H1 (cell line): ENCODE data around the gene CDH2. TPM values are rescaled to one million over a fixed set of nuclear protein-coding genes. Genes with fewer than 3 reads are reported as not detected.

Experiments used
- CTCF ChIA-PET: fragments of 300-600 bp; sonication (Branson Sonifier 250); formaldehyde crosslinking; loops from one replicate; lab custom pipeline; 2021; ENCODE audit not compliant: partially characterized antibody; lab: Charles Lee
- POLR2A ChIA-PET: fragments of 300-600 bp; sonication (Branson Sonifier 250); formaldehyde crosslinking; loops from one replicate; lab custom pipeline; 2021; ENCODE audit warnings: inconsistent platforms; ENCODE audit not compliant: partially characterized antibody; lab: Charles Lee
- DNase-seq, 2 experiments: peaks; one replicate each; pipeline versions ENCODE4 v3.0.0 to v3.0.0-alpha.2; 2010 to 2022; ENCODE audit warnings: low spot score in 2 of 2, low read depth in 1 of 2, mixed read lengths in 1 of 2
- FAIRE-seq: peaks from 2 replicates; lab custom pipeline; 2011; peaks lifted over from hg19 to GRCh38; lab: Jason Lieb, UNC
- H2AFZ ChIP-seq: 2 replicates; pipeline ENCODE4 v1.8.1; 2012; ENCODE audit warnings: low read length, inconsistent platforms
- H2AK5ac ChIP-seq: 2 replicates; pipeline ENCODE4 v1.6.1; 2013; ENCODE audit warnings: low read depth, low read length
- H2BK120ac ChIP-seq: replicated peaks from 2 replicates; pipeline ENCODE3; 2013; ENCODE audit warnings: low read depth, low read length, inconsistent platforms
- H2BK12ac ChIP-seq: 2 replicates; pipeline ENCODE4 v1.6.1; 2013; ENCODE audit warnings: low read depth, low read length
- H2BK15ac ChIP-seq: 2 replicates; pipeline ENCODE4 v1.6.1; 2013; ENCODE audit warnings: low read length
- H2BK20ac ChIP-seq: 2 replicates; pipeline ENCODE4 v1.6.1; 2013; ENCODE audit warnings: low read length
- H2BK5ac ChIP-seq: 2 replicates; pipeline ENCODE4 v1.6.1; 2013; ENCODE audit warnings: low read depth, low read length
- H3K14ac ChIP-seq: 2 replicates; pipeline ENCODE4 v1.6.1; 2013; ENCODE audit warnings: inconsistent platforms; ENCODE audit not compliant: insufficient read length
- H3K18ac ChIP-seq: 2 replicates; pipeline ENCODE4 v1.6.1; 2013; ENCODE audit warnings: low read length; ENCODE audit errors: extremely low read depth
- H3K23ac ChIP-seq: 2 replicates; pipeline ENCODE4 v1.6.1; 2013; ENCODE audit warnings: inconsistent platforms; ENCODE audit not compliant: insufficient read length
- H3K23me2 ChIP-seq: 2 replicates; pipeline ENCODE4 v1.6.1; 2013; ENCODE audit warnings: low read depth, low read length
- H3K27ac ChIP-seq: 2 replicates; pipeline ENCODE4 v1.6.1; 2011; ENCODE audit warnings: low read depth, low read length, inconsistent platforms
- H3K27me3 ChIP-seq, 4 experiments: replicated peaks in 1 of 4; 1 replicate in 1 of 4; 2 replicates in 3 of 4; pipeline versions ENCODE4 v1.6.1 to v1.8.1; 2011 to 2013; ENCODE audit warnings: low read length in 3 of 4, mild to moderate bottlenecking in 3 of 4, inconsistent platforms in 2 of 4, mixed read lengths in 2 of 4, moderate library complexity in 1 of 4; ENCODE audit not compliant: control insufficient read depth in 3 of 4, insufficient read depth in 3 of 4; ENCODE audit errors: extremely low read depth in 1 of 4
- H3K36me3 ChIP-seq, 4 experiments: 2 replicates each; pipeline versions ENCODE4 v1.6.1 to v1.8.1; 2011 to 2013; ENCODE audit warnings: mild to moderate bottlenecking in 4 of 4, low read length in 3 of 4, moderate library complexity in 2 of 4, control low read depth in 1 of 4, inconsistent platforms in 1 of 4; ENCODE audit not compliant: insufficient read depth in 4 of 4, control insufficient read depth in 2 of 4
- H3K4ac ChIP-seq: replicated peaks from 2 replicates; pipeline ENCODE3; 2013; ENCODE audit warnings: low read length, low read depth, mixed read lengths, inconsistent platforms; ENCODE audit not compliant: insufficient read length
- H3K4me1 ChIP-seq, 4 experiments: replicated peaks in 1 of 4; 1 replicate in 1 of 4; 2 replicates in 3 of 4; pipeline versions ENCODE4 v1.6.1 to v1.8.1; 2011 to 2013; ENCODE audit warnings: low read length in 3 of 4, inconsistent platforms in 2 of 4, mixed read lengths in 1 of 4; ENCODE audit not compliant: insufficient read depth in 4 of 4, control insufficient read depth in 3 of 4
- H3K4me2 ChIP-seq, 2 experiments: 2 replicates each; pipeline versions ENCODE4 v1.6.1 to v1.8.1; 2011 to 2013; ENCODE audit warnings: low read depth in 2 of 2, low read length in 2 of 2, control low read depth in 1 of 2, inconsistent platforms in 1 of 2, mild to moderate bottlenecking in 1 of 2; ENCODE audit not compliant: insufficient read depth in 1 of 2
- H3K4me3 ChIP-seq, 4 experiments: fragments of 200-600, 300-600 bp in 1 of 4; sonication (generic), shearing (Covaris generic), sonication (Bioruptor Twin) in 1 of 4; 2 replicates each; pipeline versions ENCODE4 v1.5.1 to v1.8.1; 2011 to 2016; ENCODE audit warnings: low read length in 4 of 4, low read depth in 3 of 4, control low read depth in 2 of 4, inconsistent platforms in 2 of 4, mild to moderate bottlenecking in 2 of 4, mixed read lengths in 1 of 4, moderate library complexity in 1 of 4; ENCODE audit not compliant: insufficient read depth in 2 of 4; ENCODE audit errors: extremely low read depth in 1 of 4
- H3K56ac ChIP-seq: replicated peaks from 2 replicates; pipeline ENCODE3; 2013; ENCODE audit warnings: low read depth, mild to moderate bottlenecking, mixed read lengths, low read length, inconsistent platforms; ENCODE audit not compliant: insufficient read length
- H3K79me1 ChIP-seq: 2 replicates; pipeline ENCODE4 v1.6.1; 2013; ENCODE audit warnings: low read depth, low read length, control low read depth
- H3K79me2 ChIP-seq, 2 experiments: 2 replicates each; pipeline versions ENCODE4 v1.6.1 to v1.8.1; 2012 to 2013; ENCODE audit warnings: low read length in 2 of 2, mild to moderate bottlenecking in 2 of 2, inconsistent platforms in 1 of 2; ENCODE audit not compliant: insufficient read depth in 2 of 2, control insufficient read depth in 1 of 2
- H3K9ac ChIP-seq, 4 experiments: replicated peaks in 1 of 4; 1 replicate in 1 of 4; 2 replicates in 3 of 4; pipeline versions ENCODE4 v1.6.1 to v1.8.1; 2011 to 2013; ENCODE audit warnings: low read depth in 3 of 4, low read length in 3 of 4, control low read depth in 2 of 4, mild to moderate bottlenecking in 2 of 4, moderate library complexity in 2 of 4, inconsistent platforms in 1 of 4; ENCODE audit errors: extremely low read depth in 1 of 4
- H3K9me3 ChIP-seq, 2 experiments: 2 replicates each; pipeline versions ENCODE4 v1.6.1 to v1.8.1; 2012 to 2013; ENCODE audit warnings: mild to moderate bottlenecking in 2 of 2, moderate library complexity in 2 of 2, control low read depth in 1 of 2, inconsistent platforms in 1 of 2, low read depth in 1 of 2, low read length in 1 of 2, mixed read lengths in 1 of 2; ENCODE audit not compliant: insufficient read depth in 2 of 2
- H4K20me1 ChIP-seq, 2 experiments: replicated peaks in 1 of 2; 2 replicates each; pipeline versions ENCODE3 to v1.8.1; 2011 to 2013; ENCODE audit warnings: inconsistent platforms in 2 of 2, low read length in 2 of 2, mild to moderate bottlenecking in 1 of 2; ENCODE audit not compliant: insufficient read depth in 2 of 2, control insufficient read depth in 1 of 2
- H4K5ac ChIP-seq: 2 replicates; pipeline ENCODE4 v1.6.1; 2013; ENCODE audit warnings: low read length, low read depth, mixed read lengths, inconsistent platforms; ENCODE audit not compliant: insufficient read length
- H4K8ac ChIP-seq: 2 replicates; pipeline ENCODE4 v1.8.0; 2013; ENCODE audit warnings: mild to moderate bottlenecking, moderate library complexity, low read length, inconsistent platforms; ENCODE audit not compliant: insufficient read depth; ENCODE audit errors: extremely low read depth
- H4K91ac ChIP-seq: replicated peaks from 2 replicates; pipeline ENCODE3; 2013; ENCODE audit warnings: low read length, mixed read lengths, inconsistent platforms; ENCODE audit not compliant: insufficient read length
- ATF2 ChIP-seq: IDR thresholded peaks from 2 replicates; pipeline ENCODE4 v1.6.1; 2012; ENCODE audit warnings: low read length, inconsistent platforms
- CREB1 ChIP-seq: IDR thresholded peaks from 2 replicates; pipeline ENCODE4 v1.6.1; 2012; ENCODE audit warnings: inconsistent platforms
- CTCF ChIP-seq, 3 experiments: IDR thresholded peaks; 1 replicate in 2 of 3; 2 replicates in 1 of 3; pipeline versions ENCODE4 v1.5.1 to v1.6.1; 2011; ENCODE audit warnings: low read length in 3 of 3, mild to moderate bottlenecking in 3 of 3, inconsistent platforms in 2 of 3, low read depth in 1 of 3, moderate library complexity in 1 of 3; ENCODE audit not compliant: insufficient read depth in 1 of 3; ENCODE audit errors: control extremely low read depth in 1 of 3
- FOSL1 ChIP-seq: IDR thresholded peaks from 2 replicates; pipeline ENCODE4 v1.6.1; 2011; ENCODE audit warnings: mild to moderate bottlenecking, low read depth, low read length, moderate library complexity; ENCODE audit not compliant: insufficient read depth
- GTF2F1 ChIP-seq: IDR thresholded peaks from 2 replicates; pipeline ENCODE4 v1.6.1; 2012; ENCODE audit warnings: low read depth, low read length, improper control_type of control experiment, borderline replicate concordance
- PHF8 ChIP-seq: fragments of 200-600 bp; sonication (generic); conservative IDR thresholded peaks from 2 replicates; pipeline ENCODE4 v1.7.1; 2012; ENCODE audit warnings: low read depth, mild to moderate bottlenecking, inconsistent platforms, low read length, moderate library complexity
- SIX5 ChIP-seq: IDR thresholded peaks from 2 replicates; pipeline ENCODE4 v1.6.1; 2011; ENCODE audit warnings: mild to moderate bottlenecking, low read depth, low read length
- SP2 ChIP-seq: IDR thresholded peaks from 2 replicates; pipeline ENCODE4 v1.6.1; 2012; ENCODE audit warnings: mild to moderate bottlenecking, low read length, inconsistent platforms
- WGBS, 2 experiments: shearing (Covaris generic) in 1 of 2; methylation state at CpG; one replicate each; pipeline versions ENCODE4 v1.1.6 to v1.1.7; 2013 to 2015; ENCODE audit warnings: low lambda C conversion rate in 2 of 2, mixed read lengths in 2 of 2, inconsistent platforms in 1 of 2, low coverage in 1 of 2, missing lambda C conversion rate in 1 of 2; ENCODE audit not compliant: insufficient replicate concordance in 2 of 2, insufficient coverage in 1 of 2, insufficient read length in 1 of 2; ENCODE audit errors: extremely low coverage in 1 of 2, missing lambda C conversion rate in 1 of 2; 5-methylcytosine and 5-hydroxymethylcytosine counted together
- polyA plus RNA-seq, 7 experiments: library from polyadenylated mRNA; depleted of rRNA in 3 of 7; stranded (reverse) in 5 of 7; unstranded in 2 of 7; fragments of >200 nt in 5 of 7; fragments of 200-250 nt in 2 of 7; gene quantifications; 1 replicate in 5 of 7; 2 replicates in 1 of 7; 4 replicates in 1 of 7; pipeline versions ENCODE4 v1.2.1 to v1.2.3, GENCODE V29; 2011 to 2013; ENCODE audit warnings: missing spikeins in 2 of 7, mixed read lengths in 2 of 7
- total RNA-seq: library from RNA; stranded (reverse); fragmentation: NEBNext Ultra II Directional; extraction: Animal tissue kit (Norgen Biotek cat#: 25700); gene quantifications from 2 replicates; pipeline ENCODE4 v1.2.1, GENCODE V29; 2021

CDH2 gene
- total and polyA plus RNA-seq, 2 of the 8 experiments (the other 6 are each of a cell fraction or from before 2014, with no cell fraction given) = 15.0 to 56.5 TPM

GRCh38 chr18:28095631-28096030 lies 81.3 kb downstream of the CDH2 start:
- Histone ChIP-seq H3K14ac (no peak overlapping the region), H3K4me3 (no peak overlapping the region), H3K79me2 (no peaks in the 10 kb centered on the region), H2BK20ac (no peak overlapping the region), H3K9me3 (no peaks in the 10 kb centered on the region; a peak in 1 of 4 replicates), H3K4me1 (no peaks in the 10 kb centered on the region), H3K18ac (no peak overlapping the region), H3K23ac (no peak overlapping the region), H3K79me1 (no peaks in the 10 kb centered on the region), H3K9ac (no peak overlapping the region), H3K27me3 (peaks cover 0 to 1% (median under 1%) of the 10 kb centered on the region in 4 experiments; a peak in 5 of 7 replicates), H3K4me2 (no peak overlapping the region), H2BK5ac (no peak overlapping the region), H2BK15ac (no peak overlapping the region), H2BK120ac (no peak overlapping the region), H2AFZ (no peak overlapping the region), H4K91ac (no peak overlapping the region), H4K20me1 (no peaks in the 10 kb centered on the region), H3K4ac (no peak overlapping the region), H3K56ac (no peak overlapping the region), H3K23me2 (no peaks in the 10 kb centered on the region), H4K5ac (no peak overlapping the region), H2AK5ac (no peak overlapping the region), H3K36me3 (no peaks in the 10 kb centered on the region), H3K27ac (no peak overlapping the region), H4K8ac (no peak overlapping the region), H2BK12ac (no peak overlapping the region)
- ChIA-PET CTCF (no interaction called here), POLR2A (no interaction called here)
- DNase-seq = no peak
- no peak for FAIRE-seq
- WGBS, 2 experiments = 89% methylated on average over 4 of the region's 4 CpGs; no CpG with 5 or more reads in 1 of the 2 experiments
- TF ChIP-seq ATF2 = no peak
- TF ChIP-seq PHF8 = no peak
- no peak for TF ChIP-seq CTCF (IDR thresholded peaks at IDR 0.05; ENCODE audit: control extremely low read depth in 1 of 3, insufficient read depth in 1 of 3, low read depth in 1 of 3, low read length in 3 of 3)
- no peak for TF ChIP-seq CREB1
- no peak for TF ChIP-seq SIX5
- no peak for TF ChIP-seq GTF2F1
- TF ChIP-seq SP2 = no peak
- TF ChIP-seq FOSL1 = no peak
